PFSK-1 (cell line): ENCODE results near the gene SLC38A9.

ENCODE experiments used
- FOXP2 ChIP-seq: optimal IDR thresholded peaks from 2 replicates; pipeline ENCODE3; 2011; ENCODE audit warnings: borderline replicate concordance, control low read depth, inconsistent platforms; ENCODE audit not compliant: insufficient read depth; ENCODE audit errors: extremely low read length, extremely low read depth
- POLR2AphosphoS5 ChIP-seq: IDR thresholded peaks from 2 replicates; pipeline ENCODE4 v1.6.1; 2012; ENCODE audit warnings: low read depth, mild to moderate bottlenecking, control low read depth, low read length, moderate library complexity
- SIN3A ChIP-seq: IDR thresholded peaks from 2 replicates; pipeline ENCODE4 v1.6.1; 2012; ENCODE audit warnings: mild to moderate bottlenecking, low read length, moderate library complexity, borderline replicate concordance; ENCODE audit not compliant: insufficient read depth
- TAF1 ChIP-seq: IDR thresholded peaks from 2 replicates; pipeline ENCODE4 v1.6.1; 2012; ENCODE audit warnings: low read length, control low read depth, borderline replicate concordance; ENCODE audit not compliant: insufficient read depth
- TF ChIP-seq, protein P1 (sequence below), 2 experiments: IDR thresholded peaks; 2 replicates each; pipeline versions ENCODE4 v1.6.1 to v1.8.0; 2011 to 2012; ENCODE audit warnings: low read depth in 2 of 2, low read length in 2 of 2, control low read depth in 1 of 2, inconsistent platforms in 1 of 2, mild to moderate bottlenecking in 1 of 2, moderate library complexity in 1 of 2; ENCODE audit not compliant: insufficient read depth in 1 of 2

DNA sequence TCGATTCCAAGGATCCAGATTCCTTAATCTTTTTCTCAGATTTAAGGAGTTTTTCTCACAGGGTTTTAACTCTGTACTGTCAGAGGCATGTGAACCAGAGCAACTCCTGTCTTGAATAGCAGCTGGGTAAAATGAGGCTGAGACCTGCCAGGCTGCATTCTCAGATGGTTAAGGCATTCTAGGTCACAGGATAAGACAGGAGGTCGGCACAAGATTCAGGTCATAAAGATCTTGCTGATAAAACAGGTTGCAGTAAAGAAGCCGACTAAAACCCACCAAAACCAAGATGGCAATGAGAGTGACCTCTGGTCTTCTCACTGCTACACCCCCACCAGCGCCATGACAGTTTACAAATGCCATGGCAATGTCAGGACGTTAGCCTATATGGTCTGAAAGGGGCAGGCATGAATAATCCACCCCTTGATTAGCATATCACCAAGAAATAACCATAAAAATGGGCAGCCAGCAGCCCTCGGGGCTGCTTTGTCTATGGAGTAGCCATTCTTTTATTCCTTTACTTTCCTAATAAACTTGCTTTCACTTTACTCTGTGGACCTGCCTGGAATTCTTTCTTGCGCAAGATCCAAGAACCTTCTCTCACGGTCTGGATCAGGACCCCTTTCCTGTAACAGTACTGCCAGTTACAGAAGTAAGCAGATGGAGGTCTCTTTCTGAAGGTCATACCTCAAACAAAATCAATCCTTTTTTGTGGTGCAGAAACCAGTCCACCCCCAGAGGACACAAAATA lies 87.1 kb downstream of the SLC38A9 start:
- TF ChIP-seq POLR2AphosphoS5 (no peak), TAF1 (no peak), SIN3A (no peak), FOXP2 (no peak)
- TF ChIP-seq, protein P1, sequence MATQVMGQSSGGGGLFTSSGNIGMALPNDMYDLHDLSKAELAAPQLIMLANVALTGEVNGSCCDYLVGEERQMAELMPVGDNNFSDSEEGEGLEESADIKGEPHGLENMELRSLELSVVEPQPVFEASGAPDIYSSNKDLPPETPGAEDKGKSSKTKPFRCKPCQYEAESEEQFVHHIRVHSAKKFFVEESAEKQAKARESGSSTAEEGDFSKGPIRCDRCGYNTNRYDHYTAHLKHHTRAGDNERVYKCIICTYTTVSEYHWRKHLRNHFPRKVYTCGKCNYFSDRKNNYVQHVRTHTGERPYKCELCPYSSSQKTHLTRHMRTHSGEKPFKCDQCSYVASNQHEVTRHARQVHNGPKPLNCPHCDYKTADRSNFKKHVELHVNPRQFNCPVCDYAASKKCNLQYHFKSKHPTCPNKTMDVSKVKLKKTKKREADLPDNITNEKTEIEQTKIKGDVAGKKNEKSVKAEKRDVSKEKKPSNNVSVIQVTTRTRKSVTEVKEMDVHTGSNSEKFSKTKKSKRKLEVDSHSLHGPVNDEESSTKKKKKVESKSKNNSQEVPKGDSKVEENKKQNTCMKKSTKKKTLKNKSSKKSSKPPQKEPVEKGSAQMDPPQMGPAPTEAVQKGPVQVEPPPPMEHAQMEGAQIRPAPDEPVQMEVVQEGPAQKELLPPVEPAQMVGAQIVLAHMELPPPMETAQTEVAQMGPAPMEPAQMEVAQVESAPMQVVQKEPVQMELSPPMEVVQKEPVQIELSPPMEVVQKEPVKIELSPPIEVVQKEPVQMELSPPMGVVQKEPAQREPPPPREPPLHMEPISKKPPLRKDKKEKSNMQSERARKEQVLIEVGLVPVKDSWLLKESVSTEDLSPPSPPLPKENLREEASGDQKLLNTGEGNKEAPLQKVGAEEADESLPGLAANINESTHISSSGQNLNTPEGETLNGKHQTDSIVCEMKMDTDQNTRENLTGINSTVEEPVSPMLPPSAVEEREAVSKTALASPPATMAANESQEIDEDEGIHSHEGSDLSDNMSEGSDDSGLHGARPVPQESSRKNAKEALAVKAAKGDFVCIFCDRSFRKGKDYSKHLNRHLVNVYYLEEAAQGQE (IDR thresholded peaks at IDR 0.05; ENCODE audit: insufficient read depth in 1 of 2, low read depth in 2 of 2, low read length in 2 of 2): no peak
